NCI-H1417 (cell line): ENCODE measurements around the gene CDKN1A.

Experiments used
- DNase-seq, 3 experiments: peaks; one replicate each; lab custom pipeline; 2025; lab: John Stamatoyannopoulos, UW

Gene CDKN1A

GRCh38 chr6:36677059-36677749, 1.3 kb upstream of the CDKN1A start:
- DNase-seq: peak in 2 of 3 experiments; percentile 42 to 64

GRCh38 chr6:36677753-36678487, 594 bp upstream of the CDKN1A start:
- peak in 2 of 3 experiments; percentile 52 to 60 for DNase-seq

- peak in 2 of 3 experiments; percentile 59 to 70 for DNase-seq
Observed at GRCh38 chr6:36679043-36679833, 724 bp downstream of the CDKN1A start.

- DNase-seq: peak; percentile 81 to 90 (median 82)
Observed at GRCh38 chr6:36682328-36683144, 4.0 kb downstream of the CDKN1A start.

GRCh38 chr6:36683145-36683655, 4.7 kb downstream of the CDKN1A start:
- DNase-seq: peak in 1 of 3 experiments; percentile 57

- DNase-seq: no peak
Observed at GRCh38 chr6:36683656-36684446, 5.3 kb downstream of the CDKN1A start.

GRCh38 chr6:36684447-36684812, 5.9 kb downstream of the CDKN1A start:
- no peak for DNase-seq

GRCh38 chr6:36685166-36685924, 6.8 kb downstream of the CDKN1A start:
- DNase-seq: no peak

GRCh38 chr6:36685926-36686667, 7.6 kb downstream of the CDKN1A start:
- DNase-seq: no peak

GRCh38 chr6:36686668-36687513, 8.4 kb downstream of the CDKN1A start:
- DNase-seq: no peak

- DNase-seq: no peak
Observed at GRCh38 chr6:36688063-36688738, 9.7 kb downstream of the CDKN1A start.

GRCh38 chr6:36688739-36689075, 10.2 kb downstream of the CDKN1A start:
- DNase-seq: no peak

- no peak for DNase-seq
Observed at GRCh38 chr6:36691011-36691410, 12.5 kb downstream of the CDKN1A start.

GRCh38 chr6:36691612-36692011, 13.1 kb downstream of the CDKN1A start:
- DNase-seq: no peak

GRCh38 chr6:36692220-36692619, 13.7 kb downstream of the CDKN1A start:
- DNase-seq: no peak

- no peak for DNase-seq
Observed at GRCh38 chr6:36692861-36693702, 14.6 kb downstream of the CDKN1A start.

GRCh38 chr6:36694616-36695015, 16.1 kb downstream of the CDKN1A start:
- DNase-seq: no peak
